NCI-H1105 treated with DMSO at 0.1 percent for 48 hours (cell line): ENCODE data around the gene DENND4B.
A peak's percentile ranks its signal among the peaks of the same experiment; 100 is the strongest.

Experiments used
- DNase-seq: peaks from one replicate; lab custom pipeline; 2025; lab: John Stamatoyannopoulos, UW

The DENND4B gene

DNA sequence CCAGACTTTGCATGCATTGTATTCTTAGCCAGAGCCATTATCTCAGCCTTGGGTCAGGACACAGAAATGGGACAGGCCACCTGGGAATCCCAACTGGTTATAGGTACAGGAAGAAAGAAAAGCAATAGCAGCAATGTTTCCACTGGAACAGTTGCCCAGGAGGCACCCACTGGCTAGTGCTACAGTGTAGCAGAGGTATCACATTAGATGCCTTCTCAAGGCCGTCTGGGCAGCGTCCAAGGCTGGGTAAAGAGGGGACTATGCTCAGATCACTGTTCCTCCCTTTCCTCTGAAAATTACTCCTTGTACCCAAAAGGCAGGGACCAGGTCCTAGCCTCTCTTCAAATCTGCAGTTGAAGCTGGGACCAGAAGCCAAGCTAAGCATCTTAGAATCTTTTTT lies 23.8 kb upstream of the DENND4B start:
- no peak for DNase-seq

DNA sequence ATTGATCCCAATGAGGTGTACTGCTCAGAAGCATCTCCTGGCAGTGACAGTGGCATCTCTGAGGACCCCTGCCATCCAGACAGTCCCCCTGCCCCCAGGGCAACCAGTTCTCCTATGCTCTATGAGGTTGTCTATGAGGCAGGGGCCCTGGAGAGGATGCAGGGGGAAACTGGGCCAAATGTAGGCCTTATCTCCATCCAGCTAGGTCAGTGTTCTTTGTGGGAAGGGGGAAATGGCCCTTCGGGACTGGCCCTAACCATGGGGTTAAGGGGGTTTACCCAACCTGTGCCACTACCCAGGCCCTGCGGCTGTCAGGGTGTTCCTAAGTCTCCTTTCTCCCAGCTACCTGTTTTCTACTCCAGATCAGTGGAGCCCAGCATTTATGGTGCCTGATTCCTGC lies 22.5 kb upstream of the DENND4B start:
- no peak for DNase-seq

DNA sequence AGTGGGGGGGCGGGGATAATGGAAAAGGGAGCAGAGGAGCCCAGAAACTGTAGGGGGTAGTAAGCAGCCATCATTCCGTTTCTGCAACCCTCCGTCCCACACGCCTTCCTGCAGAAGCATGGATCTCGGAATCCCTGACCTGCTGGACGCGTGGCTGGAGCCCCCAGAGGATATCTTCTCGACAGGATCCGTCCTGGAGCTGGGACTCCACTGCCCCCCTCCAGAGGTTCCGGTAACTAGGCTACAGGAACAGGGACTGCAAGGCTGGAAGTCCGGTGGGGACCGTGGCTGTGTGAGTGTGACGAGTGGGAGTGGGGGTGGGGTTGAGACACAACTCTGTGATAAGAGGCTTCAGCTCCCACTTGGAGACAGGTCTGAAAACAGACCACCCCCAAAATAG lies 21.9 kb upstream of the DENND4B start:
- DNase-seq: no peak

DNA sequence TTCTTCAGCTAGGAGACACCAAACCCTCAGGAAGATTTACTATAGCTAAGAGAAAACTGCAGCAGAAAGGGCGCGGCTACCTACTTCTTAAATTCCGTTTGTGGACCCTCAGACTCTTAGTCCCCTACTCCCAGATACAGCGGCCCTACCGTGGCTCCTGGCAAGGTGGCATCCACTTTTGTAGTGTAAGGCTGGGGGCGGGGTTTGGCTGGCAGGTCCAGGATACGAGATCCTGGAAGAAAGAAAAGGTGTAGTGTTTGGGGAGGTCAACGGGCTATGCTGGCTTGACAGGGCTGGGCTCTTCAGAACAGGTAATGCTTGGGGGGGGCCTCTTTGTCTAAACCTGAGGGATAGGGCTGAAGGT lies 21.5 kb upstream of the DENND4B start:
- no peak for DNase-seq

DNA sequence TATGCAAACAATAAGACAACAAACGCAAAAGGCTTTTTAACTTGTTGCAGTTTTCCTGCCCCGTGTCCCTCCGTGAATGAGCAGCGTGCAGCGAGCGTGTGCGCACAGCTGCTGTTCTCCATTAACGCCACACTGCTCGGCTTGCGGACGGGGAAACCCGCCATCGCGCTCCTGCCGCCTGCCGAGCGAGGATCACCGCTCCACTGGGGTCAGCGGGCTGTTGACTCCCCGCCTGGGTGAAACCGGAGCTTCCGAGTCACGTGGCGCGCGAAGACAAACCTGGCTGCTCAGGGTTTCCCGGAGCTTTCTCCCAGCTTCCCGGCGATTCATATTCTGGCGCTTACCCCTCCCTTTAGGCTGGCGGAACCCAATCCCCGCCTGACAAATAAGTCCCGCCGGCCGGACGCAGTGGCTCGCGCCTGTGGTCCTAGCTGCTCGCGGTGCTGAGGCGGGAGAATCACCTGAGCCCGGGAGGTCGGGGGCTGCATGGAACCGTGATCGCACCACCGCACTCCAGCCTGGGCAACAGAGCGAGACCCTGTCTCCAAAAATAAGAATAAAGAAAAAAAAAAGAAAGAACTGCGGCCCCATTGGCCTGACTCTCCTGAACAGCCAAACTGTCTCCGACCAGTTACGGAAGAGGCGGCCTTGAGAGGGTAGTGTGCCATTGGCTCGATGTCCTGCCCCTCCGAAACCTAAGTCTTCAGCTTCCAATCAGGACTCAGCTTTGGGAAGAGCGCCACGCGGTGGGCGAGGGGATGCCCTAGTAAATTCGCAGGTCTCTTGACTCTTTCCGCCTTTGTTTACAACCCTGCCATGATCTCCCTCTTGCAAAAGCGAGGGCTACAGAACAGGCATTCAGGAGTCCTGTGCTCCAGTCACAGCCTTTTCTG lies 20.8 kb upstream of the DENND4B start, which contains the start of gene CREB3L4:
Gene CREB3L4 (plus strand): TSS at position 796 of the 893 bp plus-strand sequence. CDS start 624 bp downstream, outside the sequence.
- DNase-seq: peak; percentile 99

DNA sequence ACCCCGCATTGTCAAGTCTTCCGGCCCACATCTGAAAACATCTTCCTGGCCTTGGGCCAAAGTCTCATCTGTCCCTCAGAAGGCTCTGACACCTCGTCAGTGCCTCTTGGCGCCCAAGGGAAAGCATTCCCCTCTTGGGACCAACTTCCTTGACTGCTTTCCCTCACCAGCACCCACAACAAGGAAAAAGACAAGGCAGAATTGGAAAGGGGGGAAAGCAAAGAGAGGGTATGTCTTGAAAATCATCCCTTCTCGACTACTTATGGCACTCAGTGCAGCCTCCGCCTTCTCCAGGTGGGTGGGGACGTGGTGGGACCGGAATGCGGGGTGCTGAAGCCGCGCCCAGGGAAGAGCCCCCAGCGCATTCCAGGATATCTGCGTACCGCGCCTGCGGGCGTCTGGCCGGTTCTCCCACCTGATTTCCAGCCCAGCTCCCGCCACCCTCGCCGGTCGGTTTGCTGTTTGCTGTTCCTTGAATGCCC lies 17.4 kb upstream of the DENND4B start:
- peak; percentile 46 for DNase-seq

DNA sequence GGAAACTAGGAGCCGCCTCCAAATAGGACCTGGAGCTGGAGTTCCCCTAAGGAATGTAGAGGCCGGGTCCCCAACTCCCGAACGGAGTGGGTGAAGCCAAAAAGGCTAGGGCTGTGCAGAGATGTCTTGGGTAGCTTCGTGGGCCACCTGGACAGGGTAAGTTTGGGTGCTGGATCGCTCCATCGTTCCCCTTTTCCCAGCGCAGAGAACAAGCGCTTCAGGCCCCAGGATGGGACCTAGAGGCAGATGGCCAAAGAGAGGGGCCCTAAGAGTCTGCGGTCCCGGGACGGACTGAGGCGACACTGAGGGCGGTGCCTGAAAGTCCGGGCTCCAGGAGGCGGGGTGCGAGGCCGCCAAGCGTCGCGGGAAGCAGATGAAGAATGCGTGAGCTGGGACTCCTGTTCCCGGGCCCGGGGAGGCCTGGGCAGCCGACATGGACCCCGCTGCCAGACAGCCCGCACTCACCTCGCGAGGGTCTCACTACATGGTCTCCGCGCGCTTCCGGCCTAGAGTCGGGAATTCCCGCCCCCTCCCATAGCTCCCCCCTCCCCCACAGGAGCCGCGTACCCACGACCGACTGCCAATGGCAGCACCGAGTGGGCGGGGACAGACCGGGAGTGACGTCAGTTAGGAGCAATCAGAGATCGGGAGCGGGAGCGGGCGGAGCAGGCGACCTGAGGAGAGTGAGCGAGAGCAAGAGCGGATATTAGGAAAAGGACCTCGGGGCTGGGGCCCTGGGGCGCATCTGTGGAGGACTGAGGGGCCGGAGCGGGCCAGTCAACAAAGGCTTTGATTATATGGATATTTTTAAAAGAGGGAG lies 16.7 kb upstream of the DENND4B start, which contains the start of gene SLC39A1:
Gene SLC39A1 (minus strand): TSS at position 508 of the 820 bp plus-strand sequence. CDS start 822 bp downstream, outside the sequence.
- peak; percentile 96 for DNase-seq

DNA sequence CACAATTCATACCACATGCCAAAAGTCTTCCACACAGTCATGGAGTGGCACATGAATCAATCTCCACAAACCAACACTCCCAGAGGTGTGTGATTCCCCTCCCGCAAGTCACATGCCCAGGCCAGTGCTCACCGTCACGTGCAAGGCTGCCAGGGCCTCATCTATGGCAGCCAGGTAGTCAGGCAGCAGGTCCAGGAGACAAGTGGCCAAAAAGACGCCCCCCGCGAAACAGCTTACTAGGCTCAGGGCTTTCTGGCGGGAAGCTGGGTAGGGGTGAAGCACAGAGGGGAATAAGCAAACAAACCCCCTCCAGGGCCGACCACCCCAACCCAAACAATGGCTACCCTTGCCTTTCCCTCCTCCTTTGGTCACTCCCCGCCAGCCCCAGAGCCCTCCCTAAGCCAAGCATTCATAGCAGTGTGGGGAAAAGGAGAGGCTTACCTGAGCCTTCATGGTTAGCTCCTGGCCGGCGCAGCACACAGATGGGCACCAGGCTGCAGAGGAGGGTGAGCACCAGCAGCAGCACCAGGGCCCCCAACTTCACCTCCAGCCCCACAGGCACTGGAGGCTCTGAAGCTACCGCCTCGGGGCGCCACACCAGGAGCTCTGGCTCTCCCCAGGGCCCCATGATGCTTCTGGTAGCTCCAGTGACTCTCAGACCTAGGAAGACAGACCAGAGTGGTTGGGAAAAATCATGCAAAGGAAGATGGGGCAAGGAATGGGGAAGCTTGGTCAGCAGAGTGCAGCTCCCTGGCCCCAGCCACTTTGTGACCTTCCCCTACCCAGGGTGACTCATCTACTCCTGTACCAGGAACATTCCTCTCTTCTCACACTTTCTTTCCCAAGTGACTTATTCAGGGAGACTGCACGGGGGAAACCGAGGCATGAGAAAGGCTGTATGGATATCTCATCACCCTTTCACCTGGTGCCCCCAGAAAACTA lies 15.8 kb upstream of the DENND4B start:
- no peak for DNase-seq

DNA sequence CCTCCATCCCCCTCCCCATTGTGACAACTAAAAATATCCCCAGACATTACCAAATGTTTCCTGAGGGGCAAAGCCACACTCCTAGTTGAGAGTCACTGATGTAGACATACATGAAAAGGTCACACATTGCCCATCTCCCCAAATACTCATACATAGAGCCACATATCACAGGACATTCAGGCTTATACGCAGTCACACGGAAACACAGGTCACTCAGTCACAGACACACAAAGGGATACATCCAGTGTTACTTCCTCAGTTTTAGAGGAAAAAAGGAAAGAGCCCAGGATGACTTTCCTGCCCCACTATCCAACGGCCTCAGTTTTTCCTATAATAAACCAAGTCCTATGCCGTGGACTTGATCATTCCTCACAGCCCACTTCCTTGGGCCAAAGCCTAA lies 14.9 kb upstream of the DENND4B start:
- DNase-seq: no peak

DNA sequence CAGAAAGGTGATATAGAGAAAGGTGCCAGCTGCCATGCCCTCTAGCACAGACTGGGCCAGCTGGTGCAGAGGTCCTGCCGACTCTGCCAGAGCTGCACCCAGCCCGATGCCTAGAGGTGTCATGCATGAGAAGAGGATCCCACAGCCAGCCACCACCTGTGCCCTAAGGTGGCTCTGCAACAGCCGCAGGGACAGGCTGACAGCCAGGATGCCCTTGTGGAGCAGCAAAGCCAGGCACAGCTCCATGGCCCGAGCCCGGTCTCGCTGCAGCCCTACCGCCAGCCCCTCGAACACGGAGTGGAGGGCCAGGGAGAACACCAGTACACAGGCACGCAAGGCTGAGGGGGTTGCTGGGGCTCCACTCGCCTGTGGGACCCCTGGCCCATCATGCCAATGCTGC lies 13.7 kb upstream of the DENND4B start:
- DNase-seq: no peak

DNA sequence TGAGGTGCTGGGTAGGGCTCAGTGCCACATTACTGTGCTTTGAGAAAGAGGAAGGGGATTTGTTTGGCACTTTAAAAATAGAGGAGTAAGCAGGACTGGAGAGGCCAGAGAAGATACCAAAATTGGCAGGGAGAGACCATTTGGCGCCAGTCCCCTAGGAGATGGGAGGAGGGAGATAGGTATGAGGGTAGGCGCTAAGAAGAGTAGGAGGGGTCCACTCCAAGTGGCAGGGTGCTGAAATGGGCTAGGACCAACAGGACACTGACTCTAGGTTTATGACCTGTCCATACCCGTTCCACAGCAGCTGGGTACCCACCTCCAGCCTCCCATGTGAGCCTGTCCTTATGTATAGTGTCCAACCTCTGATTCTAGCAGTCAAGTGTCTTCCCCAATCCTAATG lies 12.9 kb upstream of the DENND4B start:
- peak; percentile 4 for DNase-seq

DNA sequence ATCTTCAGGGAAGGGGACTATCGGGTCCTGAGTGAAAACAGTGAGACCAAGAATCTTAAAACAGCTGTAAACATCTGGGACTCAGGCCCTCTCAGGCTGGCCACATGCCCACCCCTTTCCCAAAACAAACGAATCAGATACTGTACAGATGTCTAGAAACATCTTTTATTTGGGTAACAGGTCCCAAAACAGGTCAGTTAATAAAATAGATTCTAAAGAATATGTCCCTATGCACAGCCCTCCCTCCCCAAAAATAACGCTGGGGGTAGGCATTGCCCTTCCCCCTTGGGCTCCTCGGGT lies 12.4 kb upstream of the DENND4B start:
- DNase-seq: no peak

DNA sequence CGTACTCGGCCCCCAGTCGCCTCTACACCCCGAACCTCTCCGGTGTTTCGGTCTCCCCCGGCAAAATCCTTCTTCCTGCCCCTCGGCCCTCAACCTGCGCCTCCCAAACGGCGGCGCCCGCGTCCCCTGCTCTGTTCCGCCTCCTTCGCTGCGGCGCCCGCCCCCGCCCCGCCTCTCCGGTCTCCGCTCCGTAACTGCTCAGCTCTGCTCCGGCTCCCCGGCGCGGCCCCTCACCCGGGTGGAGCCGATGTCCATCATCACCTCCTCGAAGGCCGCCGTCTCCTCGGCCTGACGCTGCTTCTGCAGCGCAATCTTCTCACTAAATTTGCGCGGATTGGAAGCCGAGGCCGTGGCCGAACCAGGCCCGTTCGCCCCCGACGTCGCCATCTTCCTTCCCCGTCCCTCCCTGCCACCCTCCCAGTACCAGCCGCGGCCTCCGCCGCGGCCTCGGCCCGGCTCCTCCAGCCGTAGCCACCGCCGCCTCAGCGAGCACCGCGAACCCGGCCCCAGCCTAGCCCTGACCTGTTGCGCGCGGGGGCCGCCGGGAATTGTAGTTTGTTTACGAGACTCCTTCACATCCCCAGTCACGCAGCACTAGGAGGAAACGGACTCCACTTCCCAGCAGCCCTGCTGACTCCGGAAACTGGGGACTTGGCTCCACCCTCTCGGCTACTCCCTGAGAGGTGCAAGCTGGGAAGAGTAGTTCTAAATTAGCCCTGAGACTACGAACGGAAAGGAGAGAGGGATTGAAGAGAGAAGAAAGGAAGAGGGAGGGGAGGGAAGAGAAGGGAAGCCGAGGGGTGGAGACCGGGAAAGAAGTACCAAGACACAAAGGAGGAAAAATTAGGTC lies 11.8 kb upstream of the DENND4B start, which contains the start of gene CRTC2:
Gene CRTC2 (minus strand): TSS at position 502 of the 850 bp plus-strand sequence. CDS start 115 bp downstream, at position 387.
- peak; percentile 99 for DNase-seq

DNA sequence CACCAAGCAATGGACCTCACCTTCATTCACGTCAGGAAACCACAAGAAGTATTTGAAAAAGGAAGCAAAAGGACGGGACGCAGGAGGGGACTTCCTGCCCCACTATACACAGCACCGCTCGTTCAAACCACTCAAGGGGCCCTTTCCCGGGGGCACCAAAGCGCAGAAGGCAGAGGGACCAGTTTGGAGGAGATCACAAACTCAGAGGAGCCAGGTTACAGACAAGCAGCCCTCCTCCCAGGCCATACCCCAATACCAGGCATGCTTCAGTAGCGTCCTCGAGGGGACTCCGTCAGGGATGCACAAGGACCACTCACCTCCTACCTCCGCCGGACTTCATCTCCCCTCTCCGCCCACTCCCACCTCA lies 11.2 kb upstream of the DENND4B start:
- no peak for DNase-seq

DNA sequence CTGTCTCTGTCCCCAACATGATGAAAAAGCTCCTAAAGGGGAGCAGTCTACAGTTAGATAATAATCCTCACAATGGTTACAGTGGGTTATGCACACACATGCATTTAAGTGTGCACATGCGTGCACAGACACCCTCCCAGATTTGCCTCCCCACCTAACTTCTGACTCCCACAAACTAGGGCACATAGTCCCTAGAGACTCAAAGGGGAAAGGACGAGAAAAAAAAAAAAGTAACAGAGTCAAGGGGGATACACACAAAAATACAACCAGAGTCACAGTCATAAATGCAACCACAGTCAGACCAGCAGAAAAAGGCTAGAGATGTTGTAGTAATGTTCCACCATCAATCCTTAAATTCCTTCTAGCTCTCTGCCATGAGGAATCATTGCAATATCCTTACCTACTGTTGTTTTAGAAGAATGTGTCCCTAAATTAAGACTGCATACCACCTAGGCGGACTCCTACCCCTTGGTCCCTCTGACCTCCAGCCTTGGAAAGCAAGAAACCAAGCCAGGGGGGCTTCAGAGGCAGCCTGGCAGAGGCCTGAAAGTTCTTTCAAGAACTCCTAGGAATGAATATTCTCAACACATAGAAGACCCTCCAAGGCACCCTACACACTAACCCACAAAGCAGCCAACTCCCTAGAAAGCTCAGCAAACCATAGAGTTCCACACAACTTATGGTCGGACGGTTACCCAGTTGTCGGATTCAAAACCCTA lies 10.6 kb upstream of the DENND4B start:
- no peak for DNase-seq

DNA sequence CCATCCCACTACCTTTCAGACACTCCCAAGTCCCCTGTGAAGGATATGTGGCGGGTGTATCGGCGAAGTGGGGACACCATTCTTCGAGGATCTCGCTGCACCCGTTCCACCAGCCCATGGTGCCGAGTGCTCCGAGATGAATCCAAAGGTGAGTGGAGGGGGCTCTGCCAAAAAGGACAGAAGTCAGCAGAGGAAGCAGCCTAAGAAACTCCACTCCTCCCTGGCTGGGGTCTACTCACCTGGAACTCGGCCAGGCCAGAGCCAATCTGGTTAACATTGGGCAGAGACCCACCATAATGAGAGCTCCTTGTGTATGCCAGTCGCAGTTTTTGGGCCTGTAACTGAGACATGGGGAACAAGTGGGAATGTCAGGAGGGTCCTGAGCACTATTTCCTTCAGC lies 8.3 kb upstream of the DENND4B start:
- no peak for DNase-seq

DNA sequence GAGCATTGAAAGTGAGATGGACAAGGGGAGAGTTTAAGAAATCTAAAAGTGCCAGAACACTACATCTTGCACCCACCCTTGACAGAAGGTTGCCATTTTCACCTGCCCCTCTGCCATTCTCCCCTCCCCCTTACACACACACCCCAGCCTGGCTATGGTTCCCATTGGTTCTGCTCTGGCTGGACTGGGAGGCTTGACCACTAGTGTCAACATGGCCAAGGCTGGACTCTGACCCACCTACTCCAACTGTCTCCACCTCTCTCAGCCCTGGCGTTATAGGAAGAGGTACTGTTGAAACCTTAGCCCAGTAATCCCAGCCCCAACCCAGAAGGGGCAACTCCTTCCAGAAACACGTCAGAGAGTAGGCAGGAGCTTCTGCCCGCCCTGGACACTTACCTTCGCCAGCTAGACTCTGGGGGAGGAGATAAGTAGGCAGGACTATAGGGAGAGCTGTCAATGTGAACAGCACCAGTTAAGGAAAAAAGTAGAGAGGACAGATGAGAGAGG lies 7.4 kb upstream of the DENND4B start:
- DNase-seq: no peak

DNA sequence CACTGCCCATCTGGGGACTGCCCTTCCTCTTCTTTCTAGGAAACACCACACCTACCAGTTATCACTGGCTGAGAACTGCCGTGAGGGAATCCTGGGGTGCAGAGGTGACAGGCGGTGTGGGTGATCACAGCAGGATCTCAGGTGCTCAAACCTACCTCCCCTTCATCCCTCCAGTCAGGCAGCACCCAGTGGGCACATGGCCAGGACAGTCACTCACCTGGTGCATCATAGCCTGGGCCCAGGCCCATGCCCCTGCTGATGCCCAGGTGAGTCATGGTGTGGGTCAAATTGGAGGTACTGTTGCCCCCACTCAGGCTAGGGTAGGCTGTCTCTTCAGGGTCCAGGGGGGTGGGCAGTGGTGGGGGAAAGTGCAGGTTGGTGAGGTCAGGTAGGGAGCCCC lies 5.3 kb upstream of the DENND4B start:
- DNase-seq: no peak

DNA sequence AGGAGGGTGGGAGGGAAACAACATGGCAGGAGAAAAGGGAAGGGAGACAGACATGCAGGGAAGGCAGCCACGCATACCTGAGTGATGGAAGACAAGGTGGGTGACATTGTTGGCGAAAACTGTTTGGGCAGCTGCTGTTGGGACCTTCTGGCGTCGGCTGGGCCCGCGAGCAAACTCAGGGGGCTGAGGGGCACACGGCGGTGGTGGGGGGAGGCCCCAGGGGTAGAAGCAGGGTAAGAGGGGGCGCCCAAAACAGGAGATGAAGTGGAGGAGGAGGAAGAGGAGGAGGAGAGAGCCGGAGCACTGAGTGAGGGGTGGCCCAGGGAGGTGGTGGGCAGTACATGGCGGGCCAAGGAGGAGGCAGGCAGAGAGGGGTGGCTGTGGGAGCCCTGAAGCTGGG lies 4.7 kb upstream of the DENND4B start:
- DNase-seq: no peak
